Head of caudate nucleus (tissue), 42 donors: ENCODE data around the gene CORO2A.
A peak's percentile ranks its signal among the peaks of the same experiment; 100 is the strongest.
"Not testable (repeated sequence)": the region's sequence is repeated elsewhere in the genome, so short reads cannot be mapped to it uniquely, and the experiment has no call there.

Experiments
- DNase-seq, 42 donors: peaks; one replicate each; pipeline versions ENCODE4 v3.0.0 to v3.0.0-alpha.2; 2020 to 2021; ENCODE audit warnings: mixed read lengths in 7 of 42
- intact Hi-C: fragments of 100-400 bp; cut with DNase I; formaldehyde crosslinking; loops from one replicate; pipeline ENCODE4 v1.15.0; 2022

The CORO2A gene

DNA sequence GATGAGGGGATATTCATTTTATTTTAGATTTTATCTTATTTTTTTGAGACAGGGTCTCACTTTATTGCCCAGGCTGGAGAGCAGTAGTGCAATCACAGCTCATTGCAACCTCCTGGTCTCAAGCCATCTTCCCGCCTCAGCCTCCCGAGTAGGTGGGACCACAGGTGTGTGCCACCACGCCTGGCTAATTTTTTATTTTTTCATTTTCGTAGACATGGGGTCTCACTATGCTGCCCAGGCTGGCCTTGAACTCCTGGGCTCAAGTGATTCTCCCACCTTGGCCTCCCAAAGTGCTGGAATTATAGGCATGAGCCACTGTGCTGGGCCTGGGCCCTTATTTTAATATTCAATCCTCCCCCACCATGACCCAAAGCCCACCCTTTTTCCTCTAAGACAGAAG, 62.4 kb downstream of the CORO2A start:
- intact Hi-C loops, DNase-seq: not testable (repeated sequence)

GRCh38 chr9:98129451-98129881, 63.0 kb downstream of the CORO2A start:
- intact Hi-C loops, result no loop called here
- DNase-seq, result peak in 24 of 42 donors; percentile 16 to 64 (median 32)

GRCh38 chr9:98128316-98128715, 64.1 kb downstream of the CORO2A start:
- intact Hi-C loops, result no loop called here

GRCh38 chr9:98127226-98127625, 65.2 kb downstream of the CORO2A start:
- no peak for DNase-seq
- intact Hi-C loops, result no loop called here

More at GRCh38 chr9:98128316-98128715, 64.1 kb downstream of the CORO2A start:
- DNase-seq, result no peak

- no peak for DNase-seq
- intact Hi-C loops, result no loop called here
Observed at GRCh38 chr9:98124637-98125426, 67.6 kb downstream of the CORO2A start.

DNA sequence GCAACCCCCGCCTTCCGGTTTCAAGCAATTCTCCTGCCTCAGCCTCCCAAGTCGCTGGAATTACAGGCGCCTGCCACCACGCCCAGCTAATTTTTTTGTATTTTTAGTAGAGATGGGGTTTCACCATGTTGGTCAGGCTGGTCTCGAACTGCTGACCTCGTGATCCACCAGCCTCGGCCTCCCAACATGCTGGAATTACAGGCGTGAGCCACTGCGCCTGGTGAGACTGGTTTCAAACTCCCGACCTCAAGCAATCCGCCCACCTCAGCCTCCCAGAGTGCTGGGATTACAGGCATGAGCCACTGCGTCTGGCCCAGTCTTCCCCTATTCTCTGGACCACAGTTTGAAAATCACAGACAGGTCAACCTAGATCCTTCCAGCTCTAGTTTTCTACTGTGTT, 68.3 kb downstream of the CORO2A start:
- not testable (repeated sequence) for DNase-seq

GRCh38 chr9:98121058-98121457, 71.4 kb downstream of the CORO2A start:
- intact Hi-C loops, result no loop called here

More for the DNA sequence above, 68.3 kb downstream of the CORO2A start:
- intact Hi-C loops, result not testable (repeated sequence)

DNA sequence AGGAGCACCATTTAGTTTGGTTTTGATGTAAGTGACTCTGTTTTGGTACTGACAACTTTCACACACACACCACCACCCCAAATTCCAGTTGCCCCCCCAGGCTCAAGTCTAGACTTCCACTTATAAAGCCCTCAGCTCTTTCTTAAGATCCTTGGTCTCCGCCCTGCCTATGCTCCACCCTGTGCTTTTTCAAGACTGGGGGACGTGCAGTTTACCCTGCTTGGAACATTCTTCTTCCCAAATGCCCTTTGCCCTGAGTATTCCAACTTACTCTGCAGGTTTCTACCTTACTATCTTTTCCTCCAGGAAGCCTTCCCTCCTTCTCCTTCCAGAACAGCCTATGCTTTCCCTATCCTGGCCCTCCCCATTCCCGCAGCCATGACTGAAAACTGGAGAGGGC, 72.0 kb downstream of the CORO2A start:
- intact Hi-C loops, result no loop called here
- DNase-seq, result no peak

More at GRCh38 chr9:98121058-98121457, 71.4 kb downstream of the CORO2A start:
- no peak for DNase-seq

DNA sequence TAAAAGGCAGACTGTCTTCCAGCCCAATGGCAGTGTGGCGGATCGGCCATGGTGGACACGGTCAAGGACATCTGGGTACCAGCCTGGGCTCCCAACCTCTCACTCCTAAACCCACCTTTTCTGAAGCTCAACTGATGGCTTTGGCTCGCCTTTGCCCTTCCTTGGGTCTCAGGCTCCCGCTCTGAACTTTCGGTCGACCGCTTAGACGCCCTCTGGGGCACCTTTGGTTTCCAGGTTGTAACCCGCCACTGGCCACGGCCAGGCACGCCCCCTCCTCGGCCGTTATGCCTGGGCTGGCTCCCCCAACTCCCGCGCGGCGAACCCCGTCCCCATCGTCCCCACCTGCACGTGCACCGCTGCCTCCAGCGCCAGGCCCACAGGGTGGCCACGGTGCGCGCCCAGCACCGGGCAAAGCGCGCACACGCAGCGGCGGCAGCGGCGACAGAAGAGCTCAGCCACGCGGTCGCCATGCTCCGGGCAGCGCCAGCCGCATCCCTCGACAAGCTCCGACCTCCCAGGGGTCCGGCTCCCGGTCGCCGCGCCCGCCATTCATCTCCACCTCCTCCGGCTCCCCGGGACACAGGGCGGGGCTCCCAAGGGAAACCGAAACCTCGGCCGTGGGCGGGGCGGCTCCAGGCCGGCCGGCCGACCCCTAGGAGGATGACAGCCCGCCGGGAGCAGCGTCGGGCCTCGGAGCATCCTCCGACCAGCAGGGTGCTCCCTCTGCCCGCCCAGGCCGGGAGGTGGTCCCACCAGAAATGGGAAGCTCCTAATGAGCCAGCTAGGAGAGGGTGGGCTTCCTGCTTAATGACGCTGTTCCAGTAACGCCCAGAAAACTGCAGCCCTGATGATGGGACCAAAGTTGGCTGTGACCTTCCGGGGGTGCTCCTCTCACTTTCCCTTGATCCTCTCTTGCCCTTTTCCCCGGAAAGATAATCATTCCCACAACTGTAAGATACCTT, 73.5 kb downstream of the CORO2A start, which contains the start of gene TRIM14:
TRIM14 (minus strand) TSS at position 583 of the 962 bp plus-strand sequence; CDS start at position 549, 34 bp downstream.
- peak in 37 of 42 donors; percentile 14 to 74 (median 45) for DNase-seq
- intact Hi-C loops, result no loop called here

GRCh38 chr9:98117984-98118639, 74.3 kb downstream of the CORO2A start:
- DNase-seq, result peak in 1 of 42 donors; percentile 11
- intact Hi-C loops, result no loop called here

DNA sequence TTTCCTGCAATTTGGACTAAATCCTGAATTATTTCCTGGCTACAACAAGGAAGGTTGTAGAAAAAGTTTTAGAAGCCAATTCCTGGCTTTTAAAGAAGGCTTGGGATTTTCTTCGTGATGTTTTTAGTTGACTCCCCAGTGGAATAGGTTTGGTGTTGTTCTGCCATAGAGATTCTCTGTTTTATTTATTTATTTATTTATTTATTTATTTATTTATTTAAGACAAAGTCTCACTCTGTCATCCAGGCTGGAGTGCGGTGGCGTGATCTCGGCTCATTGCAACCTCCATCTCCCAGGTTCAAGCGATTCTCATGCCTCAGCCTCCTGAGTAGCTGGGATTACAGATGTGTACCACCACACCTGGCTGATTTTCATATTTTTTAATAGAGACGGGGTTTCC, 75.3 kb downstream of the CORO2A start:
- intact Hi-C loops, DNase-seq: not testable (repeated sequence)

DNA sequence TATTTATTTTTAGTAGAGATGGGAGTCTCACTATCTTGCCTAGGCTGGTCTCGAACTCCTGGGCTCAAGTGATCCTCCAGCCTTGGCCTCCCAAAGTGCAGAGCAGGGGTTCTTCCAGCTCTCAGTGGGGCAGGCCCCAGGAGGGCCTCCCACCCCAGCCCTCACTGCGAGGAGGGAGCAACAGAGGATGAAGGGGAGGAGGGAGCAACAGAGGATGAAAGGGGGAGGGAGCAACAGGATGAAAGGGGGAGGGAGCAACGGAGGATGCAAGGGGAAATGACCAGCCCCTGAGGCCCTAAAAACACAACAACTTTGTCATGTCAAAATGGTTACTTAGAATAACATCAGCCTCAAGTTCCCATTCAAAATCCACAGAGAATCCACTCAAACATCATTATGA, 83.4 kb downstream of the CORO2A start:
- DNase-seq, result no peak
- intact Hi-C loops, result no loop called here

- intact Hi-C loops, result no loop called here
- DNase-seq, result no peak
Observed at GRCh38 chr9:98108531-98109031, 83.9 kb downstream of the CORO2A start.

GRCh38 chr9:98107926-98108325, 84.5 kb downstream of the CORO2A start:
- DNase-seq, result no peak
- intact Hi-C loops, result no loop called here

- intact Hi-C loops, result no loop called here
- no peak for DNase-seq
Observed at GRCh38 chr9:98105006-98105405, 87.4 kb downstream of the CORO2A start.

DNA sequence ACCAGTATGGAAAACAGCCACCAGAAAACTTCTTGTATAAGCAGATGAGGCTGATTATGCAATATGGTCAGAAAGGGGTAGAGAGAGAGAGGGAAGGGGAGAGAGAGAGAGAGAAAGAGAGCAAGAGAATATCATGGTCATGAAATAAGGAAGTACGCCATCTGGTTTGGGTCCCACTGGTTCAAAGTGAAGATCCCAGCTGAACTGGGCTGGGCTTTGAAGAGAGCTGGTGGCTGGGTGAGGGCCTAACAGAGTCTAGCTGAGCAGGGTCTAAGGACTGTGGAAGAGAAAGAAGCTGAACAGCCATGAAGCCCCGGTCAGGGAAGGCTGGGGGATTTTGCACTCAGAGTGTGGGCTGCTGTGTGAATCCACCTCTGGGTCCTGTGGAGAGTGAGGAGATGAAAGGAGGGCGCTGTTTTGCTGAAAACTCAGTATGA, 88.0 kb downstream of the CORO2A start:
- DNase-seq, result no peak
- intact Hi-C loops, result no loop called here

DNA sequence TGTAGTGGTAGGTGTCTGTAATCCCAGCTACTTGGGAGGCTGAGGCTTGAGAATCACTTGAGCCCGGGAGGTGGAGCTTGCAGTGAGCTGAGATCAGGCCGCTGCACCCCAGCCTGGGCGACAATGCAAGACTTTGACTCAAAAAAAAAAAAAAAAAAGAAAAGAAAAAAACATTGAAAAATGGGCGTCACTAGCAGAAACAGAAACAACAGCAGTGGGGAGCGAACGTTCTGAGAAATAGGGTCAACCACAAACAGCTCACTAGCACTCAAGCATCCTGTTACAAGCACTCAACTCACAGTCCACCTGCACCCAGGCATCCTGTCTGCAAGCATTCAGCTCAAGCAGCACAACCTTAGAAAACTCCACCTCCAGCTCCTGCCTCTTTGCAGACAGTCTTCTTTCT, 90.6 kb downstream of the CORO2A start:
- intact Hi-C loops, result no loop called here

DNA sequence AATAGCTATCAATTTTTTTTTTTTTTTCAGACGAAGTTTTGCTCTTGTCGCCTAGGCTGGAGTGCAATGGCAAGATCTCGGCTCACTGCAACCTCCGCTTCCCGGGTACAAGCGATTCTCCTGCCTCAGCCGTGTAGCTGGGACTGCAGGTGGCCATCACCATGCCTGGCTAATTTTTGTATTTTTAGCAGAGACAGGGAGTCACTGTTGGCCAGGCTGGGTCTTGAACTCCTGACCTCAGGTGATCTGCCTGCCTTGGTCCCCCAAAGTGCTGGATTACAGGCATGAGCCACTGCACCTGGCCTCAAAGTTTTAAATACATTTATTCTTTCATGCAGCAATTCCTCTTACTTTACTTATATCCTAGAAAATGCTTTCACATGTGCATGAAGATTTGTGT, 91.0 kb downstream of the CORO2A start:
- no peak for DNase-seq
- intact Hi-C loops, result no loop called here

More for the DNA sequence above, 90.6 kb downstream of the CORO2A start:
- peak in 1 of 42 donors; percentile 43 for DNase-seq

DNA sequence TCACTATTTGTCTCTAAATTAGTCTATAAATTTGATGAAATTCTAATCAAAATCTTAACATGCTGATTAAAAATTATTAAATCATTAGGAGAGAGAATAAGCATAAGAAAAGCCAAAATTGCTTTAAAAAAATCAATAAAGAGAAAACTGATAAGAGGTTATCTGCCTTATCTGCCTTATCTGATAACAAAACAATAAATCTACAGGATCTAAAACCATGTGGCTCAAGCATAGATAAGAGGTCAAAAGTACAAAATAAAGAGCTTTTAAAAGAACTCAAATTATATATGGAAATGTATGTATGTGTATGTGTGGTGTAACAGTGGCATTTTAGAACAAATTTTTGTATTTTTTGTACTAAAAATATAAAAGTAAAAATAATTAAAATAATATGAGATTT, 92.0 kb downstream of the CORO2A start:
- DNase-seq, result no peak
- intact Hi-C loops, result no loop called here
